Cardiac fibroblast (primary cell): ENCODE results near the gene MCTS1.

Source experiments
- DNase-seq, 2 donors: peaks; one replicate each; pipeline versions ENCODE4 v3.0.0 to v3.0.0-alpha.2; 2010; ENCODE audit warnings: low read depth in 2 of 2
- H3K4me3 ChIP-seq, 2 donors: replicated peaks in 1 of 2; 1 replicate in 1 of 2; 2 replicates in 1 of 2; pipeline ENCODE4 v1.5.1; 2011; ENCODE audit warnings: low read depth in 2 of 2, low read length in 2 of 2, mild to moderate bottlenecking in 2 of 2, moderate library complexity in 1 of 2
- CTCF ChIP-seq: IDR thresholded peaks from one replicate; pipeline ENCODE4 v1.5.1; 2011; ENCODE audit warnings: low read depth, mild to moderate bottlenecking, low read length, inconsistent platforms

MCTS1 gene

GRCh38 chrX:120660637-120661036 lies 56.7 kb downstream of the MCTS1 start:
- TF ChIP-seq CTCF = no peak
- DNase-seq = no peak
- H3K4me3 ChIP-seq = no peak overlapping the region
